DOHH2 (cell line): Measurements from ENCODE around the gene NDUFAF2.
"Not testable (repeated sequence)": the region's sequence is repeated elsewhere in the genome, so short reads cannot be mapped to it uniquely, and the experiment has no call there.

Experiments
- H3F3A ChIP-seq: fragments of 200-600 bp; sonication (generic), shearing (Covaris generic); 2 replicates; pipeline ENCODE4 v1.6.0; 2016; ENCODE audit warnings: antibody characterized with exemption, mild to moderate bottlenecking; ENCODE audit not compliant: control insufficient read depth, insufficient read depth
- H3K27ac ChIP-seq: fragments of 200-600 bp; sonication (generic); 2 replicates; pipeline ENCODE4 v1.5.1; 2014; ENCODE audit warnings: low read depth, mild to moderate bottlenecking, low read length, moderate library complexity
- H3K27me3 ChIP-seq: fragments of 200-600 bp; sonication (generic); 2 replicates; pipeline ENCODE4 v1.6.1; 2014; ENCODE audit warnings: mild to moderate bottlenecking, low read length, mixed read lengths; ENCODE audit not compliant: control insufficient read depth
- H3K36me3 ChIP-seq: fragments of 200-600 bp; sonication (generic); 2 replicates; pipeline ENCODE4 v1.6.1; 2014; ENCODE audit warnings: mild to moderate bottlenecking, low read length, moderate library complexity, mixed read lengths; ENCODE audit not compliant: control insufficient read depth
- H3K4me1 ChIP-seq: fragments of 200-600 bp; sonication (generic); 2 replicates; pipeline ENCODE4 v1.6.1; 2014; ENCODE audit warnings: mild to moderate bottlenecking, low read length, mixed read lengths; ENCODE audit not compliant: control insufficient read depth
- H3K4me2 ChIP-seq: fragments of 200-600 bp; sonication (generic); 2 replicates; pipeline ENCODE4 v1.6.0; 2014; ENCODE audit warnings: mild to moderate bottlenecking, low read length, moderate library complexity
- H3K4me3 ChIP-seq: fragments of 200-600 bp; sonication (generic); 2 replicates; pipeline ENCODE4 v1.5.1; 2014; ENCODE audit warnings: mild to moderate bottlenecking, low read length, mixed read lengths
- H3K79me2 ChIP-seq: fragments of 200-600 bp; sonication (generic); 2 replicates; pipeline ENCODE4 v1.6.1; 2014; ENCODE audit warnings: mild to moderate bottlenecking, low read length, mixed read lengths; ENCODE audit not compliant: control insufficient read depth
- H3K9me2 ChIP-seq: fragments of 200-600 bp; sonication (generic); replicated peaks from 2 replicates; pipeline ENCODE4 v1.6.1; 2014; ENCODE audit warnings: mild to moderate bottlenecking, low read length, mixed read lengths; ENCODE audit not compliant: control insufficient read depth
- H3K9me3 ChIP-seq: fragments of 200-600 bp; sonication (generic); 2 replicates; pipeline ENCODE4 v1.6.1; 2014; ENCODE audit warnings: antibody characterized with exemption, low read length, mixed read lengths; ENCODE audit not compliant: control insufficient read depth, insufficient read depth
- H4K20me1 ChIP-seq: fragments of 200-600 bp; sonication (generic); 2 replicates; pipeline ENCODE4 v1.6.0; 2014; ENCODE audit warnings: low read depth, mild to moderate bottlenecking, antibody characterized with exemption, low read length, moderate library complexity; ENCODE audit not compliant: control insufficient read depth, insufficient read depth
- EZH2phosphoT487 ChIP-seq: fragments of 200-600 bp; sonication (generic); IDR thresholded peaks from 2 replicates; pipeline ENCODE4 v1.6.1; 2017; ENCODE audit warnings: borderline replicate concordance, mild to moderate bottlenecking, antibody characterized with exemption, low read length, moderate library complexity, mixed read lengths
- TF ChIP-seq, protein P1 (sequence below): fragments of 200-600 bp; sonication (generic); IDR thresholded peaks from one replicate; pipeline ENCODE4 v1.5.1; 2014; ENCODE audit warnings: antibody characterized with exemption, mild to moderate bottlenecking, low read depth, low read length; ENCODE audit not compliant: poor library complexity, severe bottlenecking

The NDUFAF2 gene

DNA sequence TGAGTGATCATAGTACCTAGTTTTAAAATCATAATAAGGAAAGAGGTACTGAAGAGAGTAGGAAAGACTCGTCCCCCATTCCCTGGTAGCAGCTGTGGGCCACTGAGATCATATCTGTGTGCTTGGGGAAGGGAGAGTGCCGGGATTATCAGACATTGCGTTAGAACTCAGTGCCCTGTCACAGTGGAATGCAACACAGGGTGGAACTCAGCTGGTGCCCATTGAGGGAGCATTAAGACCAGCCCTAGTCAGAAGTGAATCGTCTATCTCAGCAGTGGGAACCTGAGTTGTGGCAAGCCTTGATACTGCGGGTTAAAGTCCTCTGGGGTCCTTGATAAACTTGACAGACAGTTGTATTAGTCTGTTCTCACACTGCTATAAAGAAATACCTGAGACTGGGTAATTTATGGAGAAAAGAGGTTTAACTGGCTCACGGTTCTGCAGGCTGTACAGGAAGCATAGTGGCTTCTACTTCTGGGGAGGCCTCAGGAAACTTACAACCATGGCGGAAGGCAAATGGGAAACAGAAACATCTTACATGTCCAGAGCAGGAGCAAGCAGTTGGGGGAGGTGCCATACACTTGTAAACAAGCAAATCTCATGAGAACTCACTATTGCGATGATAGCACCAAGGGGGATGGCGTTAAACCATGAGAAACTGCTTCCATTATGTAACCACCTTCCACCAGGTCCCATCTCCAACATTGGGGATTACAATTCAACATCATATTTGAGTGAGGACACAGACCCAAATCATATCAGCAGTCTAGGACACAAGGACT lies 33.1 kb downstream of the NDUFAF2 start:
- Histone ChIP-seq H3K4me2 (no peak overlapping the region), H3K9me2 (no peaks in the 10 kb centered on the region), H3K9me3 (no peaks in the 10 kb centered on the region), H3K4me1 (no peaks in the 10 kb centered on the region), H3K27me3 (no peaks in the 10 kb centered on the region), H3K27ac (no peak overlapping the region), H3K4me3 (no peak overlapping the region), H4K20me1 (no peaks in the 10 kb centered on the region), H3F3A (no peaks in the 10 kb centered on the region), H3K79me2 (peaks cover 27% of the 10 kb centered on the region), H3K36me3 (no peaks in the 10 kb centered on the region)
- TF ChIP-seq EZH2phosphoT487 = no peak
- TF ChIP-seq, protein P1, sequence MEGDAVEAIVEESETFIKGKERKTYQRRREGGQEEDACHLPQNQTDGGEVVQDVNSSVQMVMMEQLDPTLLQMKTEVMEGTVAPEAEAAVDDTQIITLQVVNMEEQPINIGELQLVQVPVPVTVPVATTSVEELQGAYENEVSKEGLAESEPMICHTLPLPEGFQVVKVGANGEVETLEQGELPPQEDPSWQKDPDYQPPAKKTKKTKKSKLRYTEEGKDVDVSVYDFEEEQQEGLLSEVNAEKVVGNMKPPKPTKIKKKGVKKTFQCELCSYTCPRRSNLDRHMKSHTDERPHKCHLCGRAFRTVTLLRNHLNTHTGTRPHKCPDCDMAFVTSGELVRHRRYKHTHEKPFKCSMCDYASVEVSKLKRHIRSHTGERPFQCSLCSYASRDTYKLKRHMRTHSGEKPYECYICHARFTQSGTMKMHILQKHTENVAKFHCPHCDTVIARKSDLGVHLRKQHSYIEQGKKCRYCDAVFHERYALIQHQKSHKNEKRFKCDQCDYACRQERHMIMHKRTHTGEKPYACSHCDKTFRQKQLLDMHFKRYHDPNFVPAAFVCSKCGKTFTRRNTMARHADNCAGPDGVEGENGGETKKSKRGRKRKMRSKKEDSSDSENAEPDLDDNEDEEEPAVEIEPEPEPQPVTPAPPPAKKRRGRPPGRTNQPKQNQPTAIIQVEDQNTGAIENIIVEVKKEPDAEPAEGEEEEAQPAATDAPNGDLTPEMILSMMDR = no peak

DNA sequence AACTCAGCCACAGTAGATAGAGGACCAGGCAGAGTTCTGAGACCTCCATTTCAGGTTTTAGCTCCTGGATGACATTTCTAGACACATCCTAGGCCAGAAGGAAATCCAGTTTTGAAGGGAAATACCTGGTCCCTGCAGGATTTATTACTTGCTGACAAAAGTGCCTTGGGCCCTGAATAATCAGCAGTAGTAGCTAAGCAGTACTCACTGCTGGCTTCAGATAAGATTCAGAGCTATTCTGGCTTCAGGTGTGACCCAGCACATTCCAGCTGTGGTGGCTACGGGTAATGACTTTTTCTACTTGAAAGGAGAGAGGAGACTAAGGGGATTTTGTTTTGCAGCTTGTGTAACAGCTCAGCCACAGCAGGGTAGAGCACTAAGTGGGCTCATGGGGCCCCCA lies 34.0 kb downstream of the NDUFAF2 start:
- H3K4me1 ChIP-seq = no peaks in the 10 kb centered on the region
- H3K9me3 ChIP-seq = no peaks in the 10 kb centered on the region
- no peak overlapping the region for H3K4me3 ChIP-seq
- no peaks in the 10 kb centered on the region for H3K36me3 ChIP-seq
- H3K9me2 ChIP-seq = no peaks in the 10 kb centered on the region
- no peak overlapping the region for H3K27ac ChIP-seq
- H3K27me3 ChIP-seq = no peaks in the 10 kb centered on the region
- TF ChIP-seq, protein P1 = no peak
- no peak for TF ChIP-seq EZH2phosphoT487
- H3K4me2 ChIP-seq = no peak overlapping the region
- H3K79me2 ChIP-seq = peaks cover 21% of the 10 kb centered on the region
- H4K20me1 ChIP-seq = no peaks in the 10 kb centered on the region
- no peaks in the 10 kb centered on the region for H3F3A ChIP-seq

DNA sequence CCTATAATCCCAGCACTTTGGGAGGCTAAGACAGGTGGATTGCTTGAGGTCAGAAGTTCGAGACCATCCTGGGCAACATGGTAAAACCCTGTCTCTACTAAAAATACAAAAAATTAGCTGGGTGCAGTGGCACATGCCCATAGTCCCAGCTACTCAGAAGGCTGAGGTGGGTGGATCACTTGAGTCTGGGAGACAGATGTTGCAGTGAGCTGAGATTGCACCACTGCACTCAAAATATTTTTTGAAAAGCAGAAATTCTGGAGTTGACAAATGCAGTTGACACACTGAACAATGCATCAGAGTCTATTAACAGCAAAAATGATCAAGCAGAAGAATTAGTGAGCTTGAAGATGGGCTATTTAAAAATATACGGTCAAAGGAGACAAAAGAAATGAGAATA lies 35.5 kb downstream of the NDUFAF2 start:
- Histone ChIP-seq H3K27me3 (no peaks in the 10 kb centered on the region), H3K4me1 (no peaks in the 10 kb centered on the region), H3K9me3 (no peaks in the 10 kb centered on the region), H3F3A (no peaks in the 10 kb centered on the region), H3K4me3 (no peak overlapping the region), H3K27ac (no peak overlapping the region), H3K36me3 (no peaks in the 10 kb centered on the region), H3K4me2 (no peak overlapping the region), H4K20me1 (no peaks in the 10 kb centered on the region), H3K79me2 (peaks cover 11% of the 10 kb centered on the region), H3K9me2 (no peaks in the 10 kb centered on the region)
- TF ChIP-seq, protein P1 = no peak
- TF ChIP-seq EZH2phosphoT487 = no peak

DNA sequence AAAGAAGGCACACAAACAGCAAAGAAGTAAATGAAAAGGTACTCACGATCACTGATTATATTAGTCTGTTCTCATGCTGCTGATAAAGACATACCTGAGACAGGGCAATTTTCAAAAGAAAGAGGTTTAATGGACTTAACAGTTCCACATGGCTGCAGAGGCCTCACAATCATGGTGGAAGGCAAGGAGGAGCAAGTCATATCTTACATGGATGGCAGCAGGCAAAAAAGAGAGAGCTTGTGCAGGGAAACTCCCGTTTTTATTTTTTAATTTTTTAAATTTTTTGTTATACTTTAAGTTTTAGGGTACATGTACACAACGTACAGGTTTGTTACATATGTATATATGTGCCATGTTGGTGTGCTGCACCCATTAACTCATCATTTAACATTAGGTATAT lies 37.1 kb downstream of the NDUFAF2 start:
- H3K27me3 ChIP-seq, H3K27ac ChIP-seq, H3K4me2 ChIP-seq, H3K4me3 ChIP-seq, H3K9me3 ChIP-seq, H3K9me2 ChIP-seq, H3K4me1 ChIP-seq, H4K20me1 ChIP-seq, H3K79me2 ChIP-seq, H3F3A ChIP-seq, H3K36me3 ChIP-seq: not testable (repeated sequence)
